Activated CD4-positive, alpha-beta T cell treated with anti-CD3 and anti-CD28 coated beads, Interleukin-2, amount 50 U/mL, for 48 hours (primary cell): ENCODE measurements around the gene QRICH1.

Experiments used
- DNase-seq, 2 experiments: peaks; one replicate each; pipeline ENCODE4 v3.0.0-alpha.2; 2020

QRICH1 gene

GRCh38 chr3:49093853-49094767 is at the start of gene QRICH1:
TSS of gene QRICH1 (minus strand) at chr3:49094071. CDS start at chr3:49077017, 17,054 bp downstream.
- DNase-seq = peak; percentile 96 to 97

DNA sequence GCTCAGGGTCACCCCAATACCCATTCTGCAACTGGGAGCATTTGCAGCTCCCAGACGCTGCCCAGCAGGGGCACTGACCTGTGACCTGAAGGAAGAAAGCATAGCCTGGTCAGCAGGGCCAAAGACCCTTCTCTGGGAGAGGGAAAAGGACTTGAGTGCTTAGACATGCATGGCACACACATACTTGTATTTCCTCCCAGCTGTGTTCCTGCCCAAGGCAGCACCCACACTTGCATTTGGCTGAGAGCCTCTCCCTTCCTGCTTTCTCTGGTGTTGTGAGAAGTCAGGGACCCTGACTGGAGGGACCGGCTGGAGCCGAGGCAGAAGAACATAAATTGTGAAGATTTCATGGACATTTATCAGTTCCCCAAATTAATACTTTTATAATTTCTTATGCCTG is 46.2 kb upstream of the QRICH1 start:
- DNase-seq = no peak

GRCh38 chr3:49135499-49135898 is 41.6 kb upstream of the QRICH1 start:
- DNase-seq = no peak

DNA sequence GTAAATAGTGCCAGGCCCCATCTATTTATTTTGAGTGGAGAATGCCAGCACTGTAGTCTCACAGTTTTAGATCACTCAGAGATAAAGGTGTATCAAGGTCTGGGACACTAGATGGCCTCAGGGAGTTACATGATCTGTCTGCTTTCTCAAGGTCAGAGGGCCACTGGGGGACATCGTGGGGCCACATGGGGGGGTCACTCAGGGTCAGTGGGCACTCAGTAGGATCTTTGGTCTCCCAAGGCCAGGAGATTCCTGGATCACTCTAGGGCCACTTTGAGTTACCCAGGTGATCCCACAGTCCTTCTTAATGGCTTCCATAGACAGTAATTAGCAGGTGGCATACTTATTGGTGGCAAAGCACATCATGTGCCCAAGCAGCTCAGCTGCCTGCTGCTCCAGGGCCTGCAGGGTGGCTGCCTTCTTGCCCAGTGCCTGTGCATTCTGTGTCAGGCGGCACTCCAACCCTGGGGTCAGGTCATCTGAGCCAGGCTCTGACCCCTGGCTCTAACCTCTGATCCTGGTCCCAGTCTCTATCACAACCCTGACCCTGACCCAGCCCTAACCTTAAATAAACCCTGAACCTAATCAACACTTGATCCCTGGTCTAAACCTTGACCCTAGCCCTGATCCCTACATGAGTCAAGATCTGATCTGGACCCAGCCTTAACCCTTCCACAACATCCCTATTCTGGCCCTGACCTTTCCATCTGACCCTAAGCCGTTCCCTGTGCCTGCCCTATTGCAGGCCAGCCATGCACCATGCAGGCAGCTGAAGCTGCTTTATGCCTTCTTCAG is 40.8 kb upstream of the QRICH1 start:
- DNase-seq = no peak

DNA sequence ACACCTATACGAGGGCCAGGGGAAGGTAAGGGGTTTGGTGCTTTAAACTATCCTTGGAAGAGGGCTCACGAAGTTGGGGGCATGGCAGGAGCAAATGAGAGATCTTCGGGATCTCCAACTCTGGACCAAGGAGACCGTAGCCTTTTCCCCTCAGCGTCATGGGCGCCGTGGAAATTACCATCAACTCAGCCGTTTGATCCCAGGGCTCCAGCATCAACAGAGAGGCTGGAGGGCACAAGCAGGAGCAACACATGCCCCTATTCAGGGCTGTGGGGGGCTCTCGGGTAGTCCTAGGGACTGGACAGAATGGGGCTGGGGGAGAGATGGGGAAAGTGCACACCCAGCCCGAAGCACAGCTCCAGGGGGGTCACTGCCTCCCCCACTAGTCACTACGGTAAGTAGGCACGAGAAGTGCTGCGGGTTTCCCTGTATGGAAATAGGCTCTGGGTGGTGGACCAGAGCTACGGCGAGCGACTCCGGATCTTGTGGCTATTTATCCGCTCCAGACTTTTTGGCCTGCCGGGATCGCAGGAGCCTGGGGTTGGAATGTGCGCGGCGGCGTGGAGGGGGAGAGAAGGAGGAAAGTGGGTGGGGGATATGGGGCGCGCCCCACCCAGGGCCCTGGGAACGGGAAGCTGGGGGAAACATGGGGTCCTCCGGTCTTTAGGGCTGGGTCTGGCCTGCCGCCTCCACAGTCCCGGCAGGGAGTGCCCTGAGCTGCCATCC is 39.5 kb upstream of the QRICH1 start:
- no peak for DNase-seq

DNA sequence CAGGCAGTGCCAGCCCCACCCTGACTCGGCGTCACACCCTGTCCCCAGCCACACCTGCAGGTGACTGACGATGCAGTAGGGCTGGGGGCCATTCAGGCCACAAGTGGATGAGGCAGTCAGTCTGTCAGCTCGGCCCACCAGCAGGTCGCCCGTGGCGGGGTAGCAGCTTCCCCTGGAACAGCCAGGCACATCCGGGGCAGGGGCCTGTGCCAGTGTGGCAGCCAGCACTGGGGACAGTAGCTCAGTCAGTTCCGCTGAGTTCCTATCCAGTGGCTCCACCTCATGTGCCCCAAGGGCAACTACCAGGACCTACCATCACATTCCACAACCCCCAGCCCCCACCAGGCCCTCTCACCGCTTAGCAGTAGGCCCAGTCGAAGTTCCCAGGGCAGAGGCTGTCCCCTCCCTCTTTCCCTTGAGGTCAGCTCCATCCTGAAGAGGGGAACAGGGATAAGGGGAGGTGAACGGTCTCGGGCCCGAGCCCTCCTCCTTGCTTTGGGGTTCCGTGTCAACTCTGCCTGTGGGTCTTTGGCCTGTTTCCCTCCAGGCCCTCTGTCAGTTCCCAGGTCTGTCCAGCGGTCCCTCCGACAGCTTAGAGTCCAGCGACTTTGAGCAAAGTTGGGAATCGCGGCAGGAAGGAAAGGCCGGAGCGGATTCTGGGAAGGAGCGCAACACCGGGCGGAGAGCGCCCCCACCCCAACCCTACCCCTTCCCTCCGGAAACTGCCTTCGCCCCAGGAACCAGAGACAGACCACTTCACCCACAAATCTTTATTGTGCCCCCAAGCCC is 38.8 kb upstream of the QRICH1 start, which contains the start of gene LAMB2:
TSS of gene LAMB2 (minus strand) at position 614 of the 789 bp plus-strand sequence. CDS start at position 431, 183 bp downstream.
- no peak for DNase-seq

DNA sequence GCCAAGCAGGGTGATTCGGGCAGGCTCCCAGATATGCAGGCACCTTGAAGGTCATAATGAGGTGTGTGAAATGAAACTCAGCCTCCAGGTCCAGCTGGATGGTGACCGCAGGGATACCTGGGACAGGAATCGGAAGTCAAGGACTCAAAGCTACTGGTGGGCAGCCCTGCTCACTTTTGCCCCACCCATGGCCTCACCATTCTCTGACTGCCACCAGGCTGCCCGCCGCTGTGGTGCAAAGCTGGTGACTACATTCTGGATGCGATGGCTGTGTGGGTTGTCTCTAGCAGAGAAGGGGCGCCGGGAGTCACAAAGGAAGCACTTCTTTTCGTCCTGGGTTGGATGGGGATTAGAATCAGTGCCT is 38.2 kb upstream of the QRICH1 start:
- no peak for DNase-seq

GRCh38 chr3:49131576-49131975 is 37.7 kb upstream of the QRICH1 start:
- DNase-seq = no peak

DNA sequence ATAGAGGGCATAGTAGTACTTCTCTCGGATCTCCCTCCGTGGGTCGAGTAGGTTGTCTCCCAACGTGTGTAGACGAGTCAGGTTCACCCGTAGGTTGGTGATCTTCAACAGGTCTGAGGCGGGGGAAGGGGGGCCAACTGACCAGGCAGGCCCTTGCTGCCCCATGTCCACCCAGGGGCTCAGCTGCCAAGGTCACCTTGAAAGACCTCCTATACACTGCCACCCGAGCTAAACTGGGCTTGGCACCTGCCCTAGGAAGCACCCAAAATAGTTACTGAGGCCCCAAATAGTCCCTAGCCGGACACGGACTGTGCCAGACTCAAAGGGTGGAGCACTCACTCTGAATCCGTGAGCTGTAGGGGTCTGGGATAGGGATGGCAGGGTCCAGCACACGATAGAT is 37.2 kb upstream of the QRICH1 start:
- no peak for DNase-seq

GRCh38 chr3:49124991-49125670 is 31.3 kb upstream of the QRICH1 start:
- no peak for DNase-seq

DNA sequence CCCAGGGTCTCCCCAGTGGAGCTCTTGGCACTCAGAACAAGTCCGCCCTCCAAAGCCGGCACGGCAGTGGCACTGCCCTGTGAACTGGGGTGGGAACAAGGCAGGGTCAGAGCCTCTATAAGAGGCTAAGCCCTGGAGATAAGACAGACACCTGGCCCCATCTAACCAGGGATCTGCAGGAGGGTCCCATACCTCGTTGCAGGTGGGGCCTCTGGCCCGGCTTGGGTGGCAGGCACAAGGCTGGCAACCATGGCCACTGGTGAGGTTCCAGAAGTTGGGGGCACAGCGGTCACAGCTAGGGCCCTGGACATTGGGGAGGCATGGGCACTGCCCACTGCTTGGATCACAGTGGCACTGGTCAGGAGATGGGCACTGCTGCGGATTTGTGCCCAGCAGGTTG is 30.3 kb upstream of the QRICH1 start:
- no peak for DNase-seq

- DNase-seq = no peak
Measured at GRCh38 chr3:49123687-49124086, 29.8 kb upstream of the QRICH1 start.

DNA sequence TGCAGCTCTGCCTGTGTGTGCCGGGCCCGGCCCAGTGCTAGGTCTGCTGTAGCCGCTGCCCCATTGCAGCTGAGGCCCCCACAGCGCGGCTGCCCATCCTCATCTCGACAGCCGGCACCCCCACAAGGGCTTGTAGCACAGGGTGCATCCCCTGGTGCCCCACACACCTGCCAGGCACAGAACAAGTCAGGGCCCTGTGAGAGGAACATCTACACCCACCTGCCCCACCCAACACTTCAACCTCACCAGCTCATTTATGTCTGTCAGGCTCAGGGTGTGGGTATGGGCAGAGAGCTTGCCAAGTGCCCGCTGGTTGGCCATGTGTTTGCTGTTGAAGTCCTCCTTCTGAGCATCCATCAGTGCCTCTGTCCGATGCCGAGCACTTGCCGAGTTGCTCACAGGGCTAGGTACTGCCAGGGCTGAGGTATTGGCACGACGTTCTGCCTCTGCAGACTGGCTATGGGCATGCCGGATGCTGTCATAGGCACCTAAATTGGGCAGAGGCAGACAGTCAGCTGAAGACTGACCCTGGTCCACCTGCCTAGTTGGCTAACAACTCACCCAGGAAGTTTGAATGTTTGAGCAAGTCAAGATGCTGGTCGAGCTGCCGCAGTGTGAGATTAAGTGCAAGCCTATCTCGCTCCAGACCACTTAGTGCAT is 29.1 kb upstream of the QRICH1 start:
- no peak for DNase-seq

- no peak for DNase-seq
Measured at GRCh38 chr3:49122451-49122850, 28.6 kb upstream of the QRICH1 start.

DNA sequence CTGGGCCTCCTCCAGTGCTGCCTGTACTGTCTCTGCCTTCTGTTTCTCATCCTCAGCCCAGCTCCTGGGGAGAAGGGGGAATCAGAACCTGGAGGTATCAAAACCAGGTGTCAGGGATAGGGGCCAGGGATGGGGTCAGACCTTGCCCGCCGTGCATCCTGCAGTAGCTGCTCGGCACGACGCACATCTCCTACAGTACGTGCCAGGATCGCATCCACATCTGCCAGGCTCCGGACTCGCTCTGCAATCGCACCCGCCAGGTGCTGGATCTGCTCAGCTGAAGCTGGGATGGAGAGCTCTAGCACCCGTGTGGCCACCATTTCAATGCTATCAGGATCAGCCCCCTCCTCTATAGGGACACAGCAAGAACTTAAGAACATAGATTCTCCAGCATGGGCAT is 28.2 kb upstream of the QRICH1 start:
- no peak for DNase-seq

- peak in 1 of 2 experiments; percentile 10 for DNase-seq
Measured at GRCh38 chr3:49121132-49121736, 27.4 kb upstream of the QRICH1 start.

GRCh38 chr3:49120438-49121131 is 26.7 kb upstream of the QRICH1 start, which contains the start of gene USP19:
TSS of gene USP19 (minus strand) at chr3:49120823. CDS start at chr3:49119145, 1,678 bp downstream.
- peak; percentile 94 to 96 for DNase-seq

DNA sequence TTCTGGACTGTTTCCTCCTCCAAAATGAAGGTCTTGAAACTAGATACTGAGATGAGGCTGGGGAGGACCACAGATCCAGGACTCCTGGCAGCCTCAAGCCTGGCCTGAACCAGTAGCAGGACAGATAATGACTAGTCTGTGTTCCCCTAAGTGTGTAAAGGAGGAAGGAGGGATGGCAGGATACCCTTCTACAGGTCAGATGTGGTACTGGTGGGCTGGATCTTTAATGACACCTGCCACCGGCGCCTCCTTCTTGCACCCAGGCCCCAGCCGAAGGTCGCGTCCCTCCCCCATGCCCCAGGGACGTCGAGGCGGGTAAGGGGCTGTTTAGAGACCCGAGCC is 26.2 kb upstream of the QRICH1 start:
- no peak for DNase-seq

DNA sequence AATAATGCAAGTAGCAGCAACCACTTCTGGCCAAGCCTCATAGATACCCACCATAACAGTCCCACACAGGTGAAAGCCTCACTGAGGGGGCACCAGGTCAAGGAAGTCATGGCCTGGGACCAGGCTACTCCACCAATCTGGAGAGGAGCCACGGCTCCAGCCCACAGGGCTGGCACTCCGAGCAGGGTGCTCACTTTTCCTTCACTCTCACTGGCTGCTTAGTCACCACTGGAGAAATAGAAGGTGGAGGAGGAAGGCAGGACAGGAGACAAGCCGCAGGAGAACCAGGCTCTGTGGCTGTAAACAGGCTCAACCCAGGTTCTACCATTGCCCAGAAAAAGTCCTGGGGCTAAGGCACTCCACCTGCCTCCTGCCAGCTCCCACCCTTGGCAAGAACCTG is 25.6 kb upstream of the QRICH1 start:
- no peak for DNase-seq

DNA sequence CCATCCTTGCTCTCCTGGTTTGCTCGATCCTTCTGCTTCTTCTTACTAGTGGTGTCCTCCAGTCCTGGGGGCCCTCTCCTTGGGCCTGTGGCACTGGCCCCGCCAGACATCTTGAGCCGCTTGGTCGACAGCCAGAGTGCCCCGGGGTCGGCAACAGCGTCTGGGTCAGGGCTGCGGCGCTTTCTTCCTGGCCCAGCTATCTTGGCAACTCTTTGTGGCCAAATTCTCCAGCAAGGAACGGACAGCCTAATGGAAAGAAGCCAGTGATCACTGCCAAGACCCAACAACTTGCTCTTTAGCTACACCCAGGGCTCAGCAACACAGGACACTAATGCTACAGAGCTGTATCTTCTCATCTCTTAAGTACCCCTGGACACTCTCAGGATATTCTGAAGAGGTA is 25.2 kb upstream of the QRICH1 start:
- no peak for DNase-seq
